ENCODE measurements around the gene MX2. TPM values are rescaled to one million over a fixed set of nuclear protein-coding genes. Genes with fewer than 3 reads are reported as not detected.

Gene MX2
- total and polyA plus RNA-seq, 2 of the 8 experiments (the other 6 are each of a cell fraction or from before 2014, with no cell fraction given): 3.1 to 8.9 TPM

- POLR2A ChIA-PET (ENCODE audit: partially characterized antibody): no interaction called here
- H3K56ac ChIP-seq (replicated peaks; ENCODE audit: insufficient read length, low read depth, low read length): no peak overlapping the region
- no peaks in the 10 kb centered on the region; the same call in 1 of the 2 replicates for H3K23me2 ChIP-seq (ENCODE audit: low read depth, low read length)
- H3K9ac ChIP-seq (replicated peaks in 1 of 4; ENCODE audit: extremely low read depth in 1 of 4, low read depth in 3 of 4, low read length in 3 of 4): no peak overlapping the region
- H4K20me1 ChIP-seq (replicated peaks in 1 of 2; ENCODE audit: control insufficient read depth in 1 of 2, insufficient read depth in 2 of 2, low read length in 2 of 2): no peaks in the 10 kb centered on the region
- FAIRE-seq: no peak
- H4K5ac ChIP-seq (ENCODE audit: insufficient read length, low read depth, low read length): no peak overlapping the region
- H3K18ac ChIP-seq (ENCODE audit: extremely low read depth, low read length): no peak overlapping the region; the same call in 1 of the 2 replicates
- H3K14ac ChIP-seq (ENCODE audit: insufficient read length): no peak overlapping the region
- 94% methylated on average over 8 of the region's 8 CpGs; no CpG with 5 or more reads in 1 of the 2 experiments for WGBS, 2 experiments (ENCODE audit: extremely low coverage in 1 of 2, insufficient coverage in 1 of 2, insufficient read length in 1 of 2, insufficient replicate concordance in 2 of 2, low coverage in 1 of 2, low lambda C conversion rate in 2 of 2, missing lambda C conversion rate in 1 of 2)
- no peaks in the 10 kb centered on the region for H3K9me3 ChIP-seq (ENCODE audit: insufficient read depth in 2 of 2, low read depth in 1 of 2, low read length in 1 of 2)
- no peak overlapping the region for H3K4me2 ChIP-seq (ENCODE audit: insufficient read depth in 1 of 2, low read depth in 2 of 2, low read length in 2 of 2)
- no peaks in the 10 kb centered on the region; the same call in 1 of the 2 replicates for H3K79me1 ChIP-seq (ENCODE audit: low read depth, low read length)
- no peak overlapping the region for H4K91ac ChIP-seq (replicated peaks; ENCODE audit: insufficient read length, low read length)
- H4K8ac ChIP-seq (ENCODE audit: extremely low read depth, insufficient read depth, low read length): no peak overlapping the region
- no peak for DNase-seq (ENCODE audit: low read depth in 1 of 2, low spot score in 2 of 2)
- H3K23ac ChIP-seq (ENCODE audit: insufficient read length): no peak overlapping the region
- H3K27me3 ChIP-seq (replicated peaks in 1 of 4; ENCODE audit: control insufficient read depth in 3 of 4, extremely low read depth in 1 of 4, insufficient read depth in 3 of 4, low read length in 3 of 4): no peaks in the 10 kb centered on the region; a peak in 1 of 7 replicates
- no peaks in the 10 kb centered on the region for H3K79me2 ChIP-seq (ENCODE audit: control insufficient read depth in 1 of 2, insufficient read depth in 2 of 2, low read length in 2 of 2)
- H2BK120ac ChIP-seq (replicated peaks; ENCODE audit: low read depth, low read length): no peak overlapping the region
- H3K27ac ChIP-seq (ENCODE audit: low read depth, low read length): no peak overlapping the region
- H3K4me3 ChIP-seq (ENCODE audit: extremely low read depth in 1 of 4, insufficient read depth in 2 of 4, low read depth in 3 of 4, low read length in 4 of 4): no peak overlapping the region
- CTCF ChIA-PET (ENCODE audit: partially characterized antibody): interaction anchor here (0.6 to 6.9 kb wide), 3 partner anchors 14 to 292 kb away, joined by 4 to 53 read pairs (median 13); partner anchors contain the start of gene MX2
- no peak overlapping the region for H2BK20ac ChIP-seq (ENCODE audit: low read length)
- H3K4me1 ChIP-seq (replicated peaks in 1 of 4; ENCODE audit: control insufficient read depth in 3 of 4, insufficient read depth in 4 of 4, low read length in 3 of 4): peaks cover 0 to 13% (median 2%) of the 10 kb centered on the region in 4 experiments; a peak in 5 of 7 replicates
- H3K36me3 ChIP-seq (ENCODE audit: control insufficient read depth in 2 of 4, insufficient read depth in 4 of 4, low read length in 3 of 4): no peaks in the 10 kb centered on the region
- H2BK15ac ChIP-seq (ENCODE audit: low read length): no peak overlapping the region
- H2AK5ac ChIP-seq (ENCODE audit: low read depth, low read length): no peak overlapping the region
- H3K4ac ChIP-seq (replicated peaks; ENCODE audit: insufficient read length, low read depth, low read length): no peak overlapping the region
- H2BK12ac ChIP-seq (ENCODE audit: low read depth, low read length): no peak overlapping the region
- no peak overlapping the region for H2BK5ac ChIP-seq (ENCODE audit: low read depth, low read length)
- H2AFZ ChIP-seq (ENCODE audit: low read length): no peak overlapping the region
These were observed 11.9 kb downstream of the MX2 start for GRCh38 chr21:41373763-41374162.
